CD14-positive monocyte (primary cell): ENCODE data around the gene CSMD2. TPM values are rescaled to one million over a fixed set of nuclear protein-coding genes. Genes with fewer than 3 reads are reported as not detected.

Experiments used
- DNase-seq, 3 donors: peaks; one replicate each; pipeline ENCODE4 v3.0.0-alpha.2; 2011 to 2022
- H2AFZ ChIP-seq: 2 replicates; pipeline ENCODE4 v1.6.0; 2012; ENCODE audit warnings: mild to moderate bottlenecking, low read depth, low read length, inconsistent platforms; ENCODE audit not compliant: insufficient read depth, poor library complexity, severe bottlenecking
- H3K27ac ChIP-seq, 2 donors: 1 replicate in 1 of 2; 2 replicates in 1 of 2; pipeline ENCODE4 v1.5.1; 2012 to 2013; ENCODE audit warnings: low read length in 2 of 2, control low read depth in 1 of 2, inconsistent platforms in 1 of 2, low read depth in 1 of 2, mild to moderate bottlenecking in 1 of 2
- H3K27me3 ChIP-seq, 2 donors: one replicate each; pipeline versions ENCODE4 v1.6.0 to v1.6.1; 2011 to 2013; ENCODE audit warnings: low read length in 2 of 2; ENCODE audit not compliant: control insufficient read depth in 2 of 2, insufficient read depth in 2 of 2
- H3K36me3 ChIP-seq, 2 donors: replicated peaks in 1 of 2; 1 replicate in 1 of 2; 2 replicates in 1 of 2; pipeline versions ENCODE4 v1.5.1 to v1.6.1; 2012 to 2013; ENCODE audit warnings: low read length in 2 of 2, control low read depth in 1 of 2, inconsistent platforms in 1 of 2, mild to moderate bottlenecking in 1 of 2; ENCODE audit not compliant: insufficient read depth in 2 of 2, control insufficient read depth in 1 of 2
- H3K4me1 ChIP-seq, 2 donors: 1 replicate in 1 of 2; 2 replicates in 1 of 2; pipeline versions ENCODE4 v1.5.1 to v1.6.1; 2012 to 2013; ENCODE audit warnings: low read length in 2 of 2, control low read depth in 1 of 2, inconsistent platforms in 1 of 2, mild to moderate bottlenecking in 1 of 2, moderate library complexity in 1 of 2; ENCODE audit not compliant: insufficient read depth in 2 of 2, control insufficient read depth in 1 of 2
- H3K4me2 ChIP-seq: replicated peaks from 2 replicates; pipeline ENCODE3; 2012; ENCODE audit warnings: low read length, moderate library complexity, mild to moderate bottlenecking; ENCODE audit not compliant: poor library complexity, severe bottlenecking; ENCODE audit errors: extremely low read depth
- H3K4me3 ChIP-seq, 3 experiments: fragments of 200-600 bp in 1 of 3; sonication (generic) in 1 of 3; replicated peaks in 1 of 3; 1 replicate in 2 of 3; 2 replicates in 1 of 3; pipeline ENCODE4 v1.5.1; 2011 to 2013; ENCODE audit warnings: low read length in 3 of 3, mild to moderate bottlenecking in 3 of 3, control low read depth in 2 of 3, low read depth in 2 of 3, inconsistent platforms in 1 of 3, moderate library complexity in 1 of 3
- H3K79me2 ChIP-seq: 2 replicates; pipeline ENCODE4 v1.6.0; 2012; ENCODE audit warnings: mild to moderate bottlenecking, control low read depth, inconsistent platforms, low read length, moderate library complexity; ENCODE audit not compliant: insufficient read depth
- H3K9ac ChIP-seq: 2 replicates; pipeline ENCODE4 v1.6.0; 2017; ENCODE audit warnings: low read length, mild to moderate bottlenecking; ENCODE audit not compliant: insufficient read depth, poor library complexity, severe bottlenecking
- H3K9me3 ChIP-seq, 2 donors: replicated peaks in 1 of 2; 1 replicate in 1 of 2; 2 replicates in 1 of 2; pipeline versions ENCODE4 v1.5.1 to v1.6.1; 2012 to 2013; ENCODE audit warnings: low read length in 2 of 2, control low read depth in 1 of 2; ENCODE audit not compliant: control insufficient read depth in 1 of 2, insufficient read depth in 1 of 2
- H4K20me1 ChIP-seq: 2 replicates; pipeline ENCODE4 v1.6.0; 2012; ENCODE audit warnings: mild to moderate bottlenecking, low read length, control low read depth, moderate library complexity; ENCODE audit not compliant: insufficient read depth
- H3K27ac Mint-ChIP-seq, 7 donors: one replicate each; pipeline ENCODE4 v1.8.0; 2020; ENCODE audit warnings: mild to moderate bottlenecking in 7 of 7, mixed read lengths in 7 of 7, moderate library complexity in 6 of 7, inconsistent platforms in 2 of 7
- H3K27me3 Mint-ChIP-seq, 3 donors: one replicate each; pipeline ENCODE4 v1.8.0; 2021 to 2022; ENCODE audit warnings: low read depth in 3 of 3, mild to moderate bottlenecking in 3 of 3, mixed read lengths in 3 of 3, moderate library complexity in 3 of 3, inconsistent platforms in 1 of 3
- H3K36me3 Mint-ChIP-seq, 2 donors: one replicate each; pipeline ENCODE4 v1.8.0; 2020; ENCODE audit warnings: mixed read lengths in 2 of 2, inconsistent platforms in 1 of 2, mild to moderate bottlenecking in 1 of 2
- H3K4me1 Mint-ChIP-seq: one replicate; pipeline ENCODE4 v1.8.0; 2020; ENCODE audit warnings: mild to moderate bottlenecking, mixed read lengths
- H3K4me3 Mint-ChIP-seq, 2 donors: one replicate each; pipeline ENCODE4 v1.8.0; 2020; ENCODE audit warnings: mild to moderate bottlenecking in 2 of 2, mixed read lengths in 2 of 2, moderate library complexity in 1 of 2
- H3K9me3 Mint-ChIP-seq, 7 donors: one replicate each; pipeline ENCODE4 v1.8.0; 2020 to 2022; ENCODE audit warnings: mixed read lengths in 7 of 7, mild to moderate bottlenecking in 6 of 7, moderate library complexity in 6 of 7, inconsistent platforms in 2 of 7
- WGBS: methylation state at CpG from one replicate; pipeline ENCODE4 v1.1.5; 2013; ENCODE audit warnings: missing lambda C conversion rate; ENCODE audit not compliant: insufficient coverage; 5-methylcytosine and 5-hydroxymethylcytosine counted together
- intact Hi-C, 2 donors: fragments of 100-400 bp; cut with micrococcal nuclease; formaldehyde crosslinking; loops; one replicate each; pipeline versions ENCODE4 v1.15.0 to v1.15.1; 2023
- polyA plus RNA-seq, 3 donors: library from polyadenylated mRNA; depleted of rRNA in 1 of 3; unstranded in 2 of 3; stranded (reverse) in 1 of 3; fragments of 300-500 nt in 2 of 3; fragments of >200 nt in 1 of 3; fragmentation: Illumina TruSeq in 2 of 3; gene quantifications; 1 replicate in 2 of 3; 2 replicates in 1 of 3; pipeline ENCODE4 v1.2.3, GENCODE V29; 2012 to 2021
- TF ChIP-seq, protein P1 (sequence below): fragments of 200-600 bp; IDR thresholded peaks from one replicate; pipeline ENCODE4 v1.8.0; 2022; ENCODE audit warnings: antibody characterized with exemption, mild to moderate bottlenecking

The CSMD2 gene
- polyA plus RNA-seq, 3 donors: 0.04 TPM; not detected in 2

DNA sequence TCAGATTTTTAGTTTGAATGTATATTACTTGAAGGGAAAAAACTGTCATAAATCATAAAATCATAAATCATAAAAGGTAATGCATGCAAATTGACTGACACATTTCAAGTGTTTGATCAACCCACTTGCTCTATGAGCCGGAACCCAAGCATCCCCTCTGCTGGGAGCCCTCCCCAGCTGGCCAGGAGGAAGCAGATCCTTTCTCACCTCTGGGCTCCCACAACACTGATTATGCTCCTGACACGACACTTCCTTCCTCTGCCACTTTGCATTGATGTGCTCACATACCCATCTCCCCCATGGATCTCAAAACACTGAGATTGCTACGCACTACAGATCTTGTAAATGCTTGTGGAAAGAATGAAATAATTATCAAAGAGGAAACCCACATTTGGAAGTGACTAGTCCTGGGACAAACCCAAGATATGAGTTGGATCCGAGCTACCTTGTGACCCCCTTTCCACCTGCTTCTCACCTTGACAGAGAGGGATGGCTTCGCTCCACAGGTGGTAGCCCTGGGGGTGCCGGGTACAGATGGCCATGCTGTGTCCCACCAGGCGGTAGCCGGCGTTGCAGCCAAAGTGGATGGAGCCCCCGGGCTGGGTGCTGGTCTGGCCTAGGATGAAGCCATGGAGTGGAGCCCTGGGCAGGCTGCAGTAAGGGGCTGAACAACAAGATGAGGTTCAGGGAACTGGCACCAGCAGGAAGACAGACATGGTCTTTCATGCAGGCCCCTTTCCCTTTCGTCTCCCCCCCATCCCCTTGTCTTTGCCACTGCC is 588.0 kb downstream of the CSMD2 start:
- Histone ChIP-seq H3K27me3 (no peaks in the 10 kb centered on the region), H3K9ac (no peak overlapping the region), H3K79me2 (no peaks in the 10 kb centered on the region), H4K20me1 (no peaks in the 10 kb centered on the region), H3K9me3 (no peaks in the 10 kb centered on the region), H3K4me2 (no peak overlapping the region), H3K4me3 (no peak overlapping the region), H3K4me1 (peaks cover 0 to 8% of the 10 kb centered on the region in 2 donors), H2AFZ (no peak overlapping the region), H3K27ac (no peak overlapping the region), H3K36me3 (no peaks in the 10 kb centered on the region)
- H3K27me3 Mint-ChIP-seq: peaks cover 0 to 10% (median under 1%) of the 10 kb centered on the region in 3 donors
- intact Hi-C loops: no loop called here
- H3K9me3 Mint-ChIP-seq: peaks cover 0 to 12% (median 2%) of the 10 kb centered on the region in 7 donors
- no peak overlapping the region for H3K27ac Mint-ChIP-seq
- H3K4me3 Mint-ChIP-seq: no peak overlapping the region
- H3K4me1 Mint-ChIP-seq: peaks cover 12% of the 10 kb centered on the region
- no peak for DNase-seq
- H3K36me3 Mint-ChIP-seq: no peaks in the 10 kb centered on the region
- TF ChIP-seq, protein P1, sequence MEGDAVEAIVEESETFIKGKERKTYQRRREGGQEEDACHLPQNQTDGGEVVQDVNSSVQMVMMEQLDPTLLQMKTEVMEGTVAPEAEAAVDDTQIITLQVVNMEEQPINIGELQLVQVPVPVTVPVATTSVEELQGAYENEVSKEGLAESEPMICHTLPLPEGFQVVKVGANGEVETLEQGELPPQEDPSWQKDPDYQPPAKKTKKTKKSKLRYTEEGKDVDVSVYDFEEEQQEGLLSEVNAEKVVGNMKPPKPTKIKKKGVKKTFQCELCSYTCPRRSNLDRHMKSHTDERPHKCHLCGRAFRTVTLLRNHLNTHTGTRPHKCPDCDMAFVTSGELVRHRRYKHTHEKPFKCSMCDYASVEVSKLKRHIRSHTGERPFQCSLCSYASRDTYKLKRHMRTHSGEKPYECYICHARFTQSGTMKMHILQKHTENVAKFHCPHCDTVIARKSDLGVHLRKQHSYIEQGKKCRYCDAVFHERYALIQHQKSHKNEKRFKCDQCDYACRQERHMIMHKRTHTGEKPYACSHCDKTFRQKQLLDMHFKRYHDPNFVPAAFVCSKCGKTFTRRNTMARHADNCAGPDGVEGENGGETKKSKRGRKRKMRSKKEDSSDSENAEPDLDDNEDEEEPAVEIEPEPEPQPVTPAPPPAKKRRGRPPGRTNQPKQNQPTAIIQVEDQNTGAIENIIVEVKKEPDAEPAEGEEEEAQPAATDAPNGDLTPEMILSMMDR: no peak
- WGBS: 97% methylated on average over 9 of the region's 11 CpGs

DNA sequence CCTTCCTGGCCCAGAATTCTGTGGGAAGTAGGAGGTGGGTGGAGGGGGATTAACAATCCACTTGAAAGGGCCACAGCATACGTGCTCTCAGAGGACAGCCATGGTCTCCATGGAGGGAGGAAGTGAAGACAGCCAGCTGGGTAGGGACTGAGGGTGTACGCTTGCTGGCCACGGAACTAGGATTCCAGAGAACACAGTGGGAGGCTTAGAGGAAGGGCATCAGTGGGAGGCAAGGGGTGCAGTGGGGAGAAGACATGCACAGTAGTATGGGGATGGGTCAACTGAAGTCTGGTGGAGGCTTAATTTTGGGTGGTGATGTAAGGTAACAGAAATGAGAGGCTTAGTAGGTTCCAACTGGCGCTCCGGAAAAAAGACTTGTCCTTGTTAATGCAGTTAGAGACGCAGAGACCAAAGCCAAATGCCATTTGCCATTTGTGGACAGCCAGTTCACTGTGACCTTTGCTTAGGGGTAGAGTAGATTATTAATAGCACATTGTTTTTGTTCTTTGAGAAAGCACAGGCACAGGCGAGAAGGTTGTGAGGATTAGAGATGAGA is 589.6 kb downstream of the CSMD2 start:
- Mint-ChIP-seq H3K36me3 (no peaks in the 10 kb centered on the region), H3K4me3 (no peak overlapping the region), H3K27ac (no peak overlapping the region), H3K27me3 (peaks cover 0 to 10% (median 2%) of the 10 kb centered on the region in 3 donors), H3K9me3 (peaks cover 0 to 13% (median 2%) of the 10 kb centered on the region in 7 donors), H3K4me1 (peaks cover 12% of the 10 kb centered on the region)
- H3K9ac ChIP-seq: no peak overlapping the region
- TF ChIP-seq, protein P1: no peak
- intact Hi-C loops: no loop called here
- no peaks in the 10 kb centered on the region for H3K27me3 ChIP-seq
- H3K4me3 ChIP-seq: no peak overlapping the region
- no peaks in the 10 kb centered on the region for H3K36me3 ChIP-seq
- H3K4me1 ChIP-seq: peaks cover 0 to 8% of the 10 kb centered on the region in 2 donors
- H3K79me2 ChIP-seq: no peaks in the 10 kb centered on the region
- no peak overlapping the region for H2AFZ ChIP-seq
- H3K27ac ChIP-seq: no peak overlapping the region
- no peaks in the 10 kb centered on the region for H4K20me1 ChIP-seq
- no peak overlapping the region for H3K4me2 ChIP-seq
- 81% methylated on average over 6 of the region's 7 CpGs for WGBS
- H3K9me3 ChIP-seq: no peaks in the 10 kb centered on the region
- no peak for DNase-seq
